GM23248 (cell line): ENCODE measurements around the gene NRBF2. TPM values are rescaled to one million over a fixed set of nuclear protein-coding genes. Genes with fewer than 3 reads are reported as not detected.

Experiments used
- DNase-seq: peaks from one replicate; pipeline ENCODE4 v3.0.0-alpha.2; 2015
- H2AFZ ChIP-seq: fragments of 200-600 bp; sonication (generic); 2 replicates; pipeline ENCODE4 v1.6.1; 2016; ENCODE audit warnings: antibody characterized with exemption
- H3F3A ChIP-seq: fragments of 200-600 bp; sonication (generic); 2 replicates; pipeline ENCODE4 v1.6.1; 2016; ENCODE audit warnings: mild to moderate bottlenecking, antibody characterized with exemption, mixed run types; ENCODE audit not compliant: insufficient read depth
- H3K27ac ChIP-seq: fragments of 200-600 bp; sonication (generic); 2 replicates; pipeline ENCODE4 v1.5.1; 2016; ENCODE audit warnings: mild to moderate bottlenecking
- H3K27me3 ChIP-seq: fragments of 200-600 bp; sonication (generic); replicated peaks from 2 replicates; pipeline ENCODE4 v1.6.1; 2016; ENCODE audit warnings: mild to moderate bottlenecking; ENCODE audit not compliant: insufficient read depth
- H3K36me3 ChIP-seq: fragments of 200-600 bp; sonication (generic); 2 replicates; pipeline ENCODE4 v1.6.1; 2016; ENCODE audit warnings: low read depth, mild to moderate bottlenecking
- H3K4me1 ChIP-seq: fragments of 200-600 bp; sonication (generic); 2 replicates; pipeline ENCODE4 v1.6.1; 2016; ENCODE audit warnings: mild to moderate bottlenecking; ENCODE audit not compliant: insufficient read depth
- H3K4me2 ChIP-seq: fragments of 200-600 bp; sonication (generic); one replicate; pipeline ENCODE4 v1.6.1; 2016; ENCODE audit warnings: mild to moderate bottlenecking; ENCODE audit not compliant: unreplicated experiment
- H3K4me3 ChIP-seq: fragments of 200-600 bp; sonication (generic); 2 replicates; pipeline ENCODE4 v1.5.1; 2016; ENCODE audit warnings: mild to moderate bottlenecking
- H3K79me2 ChIP-seq: fragments of 200-600 bp; sonication (generic); 2 replicates; pipeline ENCODE4 v1.6.1; 2016; ENCODE audit warnings: mild to moderate bottlenecking; ENCODE audit not compliant: insufficient read depth
- H3K9ac ChIP-seq: fragments of 200-600 bp; sonication (generic); 2 replicates; pipeline ENCODE4 v1.6.1; 2016; ENCODE audit warnings: mild to moderate bottlenecking
- H3K9me2 ChIP-seq: fragments of 200-600 bp; sonication (generic); 2 replicates; pipeline ENCODE4 v1.6.1; 2016; ENCODE audit warnings: mixed run types, mild to moderate bottlenecking, moderate library complexity; ENCODE audit not compliant: insufficient read depth
- H3K9me3 ChIP-seq: fragments of 200-600 bp; sonication (generic); one replicate; pipeline ENCODE4 v1.6.1; 2017; ENCODE audit warnings: low read depth
- H4K20me1 ChIP-seq: fragments of 200-600 bp; sonication (generic); 2 replicates; pipeline ENCODE4 v1.6.0; 2016; ENCODE audit not compliant: insufficient read depth
- EZH2 ChIP-seq: fragments of 200-600 bp; sonication (generic); IDR thresholded peaks from 2 replicates; pipeline ENCODE4 v1.6.1; 2018; ENCODE audit warnings: antibody characterized with exemption, mild to moderate bottlenecking; ENCODE audit not compliant: insufficient read depth, poor library complexity, severe bottlenecking
- EZH2phosphoT487 ChIP-seq: fragments of 200-600 bp; sonication (generic); IDR thresholded peaks from 2 replicates; pipeline ENCODE4 v1.6.1; 2018; ENCODE audit warnings: antibody characterized with exemption, moderate library complexity, mild to moderate bottlenecking, low read depth; ENCODE audit not compliant: insufficient read depth
- WGBS, 2 experiments: methylation state at CpG; one replicate each; pipeline ENCODE4 v1.1.6; 2015 to 2017; ENCODE audit warnings: low lambda C conversion rate in 2 of 2, low coverage in 1 of 2; ENCODE audit errors: missing lambda C conversion rate in 2 of 2; 5-methylcytosine and 5-hydroxymethylcytosine counted together
- in situ Hi-C: fragments of 300-500 bp; cut with MboI; formaldehyde crosslinking; loops from 2 replicates; pipeline ENCODE4 v1.15.0; 2020
- polyA plus RNA-seq: library from polyadenylated mRNA; unstranded; fragments of >200 nt; fragmentation: Nextera tagmentation; extraction: Ambion mirVana; gene quantifications from 2 replicates; pipeline ENCODE4 v1.2.1, GENCODE V29; 2016
- total RNA-seq: library from RNA; depleted of rRNA; stranded (reverse); fragments of >200 nt; shearing (Covaris generic); gene quantifications from 2 replicates; pipeline ENCODE4 v1.2.3, GENCODE V29; 2014

NRBF2 gene
- total and polyA plus RNA-seq, 2 experiments from 2014 or later, result 31.8 to 61.6 TPM

DNA sequence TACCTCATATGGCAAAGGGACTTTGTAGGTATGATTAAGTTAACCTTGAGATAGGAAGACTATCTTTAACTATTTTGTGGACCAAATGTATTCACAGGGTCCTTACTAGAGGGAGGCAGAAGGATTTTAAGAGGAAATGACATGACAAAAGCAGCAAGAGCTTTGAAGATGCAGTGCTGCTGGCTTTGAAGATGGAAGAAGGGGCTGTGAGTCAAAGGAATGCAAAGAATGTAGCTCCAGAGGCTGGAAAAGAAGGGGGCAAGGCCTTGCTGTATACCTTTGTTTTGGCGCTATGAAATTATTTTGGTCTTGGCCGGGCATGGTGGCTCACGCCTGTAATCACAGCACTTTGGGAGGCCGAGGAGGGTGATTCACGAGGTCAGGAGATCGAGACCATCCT, 3.2 kb upstream of the NRBF2 start:
- H3K27me3 ChIP-seq, result no peaks in the 10 kb centered on the region
- no peak overlapping the region for H3K9ac ChIP-seq
- H3K9me2 ChIP-seq, result no peaks in the 10 kb centered on the region
- TF ChIP-seq EZH2 (no peak), EZH2phosphoT487 (no peak)
- in situ Hi-C loops, result loop anchor here (25.0 kb wide), 1 partner anchor 868 kb away; the partner anchor contains the start of gene RTKN2
- DNase-seq, result no peak
- no peak overlapping the region for H3K27ac ChIP-seq
- no peaks in the 10 kb centered on the region for H3K36me3 ChIP-seq
- H3K4me1 ChIP-seq, result peaks cover 11% of the 10 kb centered on the region
- H3K79me2 ChIP-seq, result peaks cover 17% of the 10 kb centered on the region
- 79 to 81% methylated on average over 6 of the region's 6 CpGs for WGBS, 2 experiments
- H3F3A ChIP-seq, result peaks cover 10% of the 10 kb centered on the region; the same call in 1 of the 2 replicates
- H2AFZ ChIP-seq, result no peak overlapping the region
- no peaks in the 10 kb centered on the region for H3K9me3 ChIP-seq
- H3K4me2 ChIP-seq, result no peak overlapping the region
- no peaks in the 10 kb centered on the region for H4K20me1 ChIP-seq
- no peak overlapping the region for H3K4me3 ChIP-seq

DNA sequence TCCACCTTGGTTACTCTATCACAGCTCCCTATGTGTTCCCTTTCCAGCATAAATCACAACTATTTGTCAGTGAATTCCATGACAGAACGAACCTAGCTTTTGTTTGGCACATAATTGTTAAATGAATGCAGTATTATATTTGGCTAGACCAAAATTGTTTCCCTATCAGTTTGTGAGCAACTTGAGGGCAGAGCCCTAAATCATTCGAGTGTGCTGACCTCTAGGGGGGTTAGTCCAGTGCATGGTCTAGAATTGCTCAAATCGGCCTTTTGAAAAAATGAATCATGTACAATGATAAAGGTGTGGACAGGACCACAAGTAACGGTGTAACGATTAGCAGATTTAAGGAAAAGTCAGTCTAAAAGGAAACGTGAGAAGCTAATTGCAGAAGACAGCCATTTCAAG, 475 bp upstream of the NRBF2 start:
- 0 out of 2 replicates have a peak overlapping the region, but pooled peaks have one; percentile 7 for H3K9ac ChIP-seq
- H3K27me3 ChIP-seq, result no peaks in the 10 kb centered on the region
- peak overlapping the region; percentile 59 for H3K4me2 ChIP-seq
- H3K9me2 ChIP-seq, result no peaks in the 10 kb centered on the region
- peak overlapping the region; percentile 92 for H2AFZ ChIP-seq
- H3K27ac ChIP-seq, result peak overlapping the region; percentile 19; the same call in 1 of the 2 replicates
- TF ChIP-seq EZH2phosphoT487, result no peak
- no peak for TF ChIP-seq EZH2
- H3K4me3 ChIP-seq, result peak overlapping the region; percentile 91
- 52 to 54% methylated on average over 6 of the region's 6 CpGs for WGBS, 2 experiments
- in situ Hi-C loops, result loop anchor here (25.0 kb wide), 1 partner anchor 870 kb away; the partner anchor contains the start of gene RTKN2
- peaks cover 44% of the 10 kb centered on the region for H3K79me2 ChIP-seq
- H3F3A ChIP-seq, result peaks cover 10% of the 10 kb centered on the region; the same call in 1 of the 2 replicates
- DNase-seq, result no peak
- no peaks in the 10 kb centered on the region for H3K9me3 ChIP-seq
- peaks cover 6% of the 10 kb centered on the region; the same call in 1 of the 2 replicates for H4K20me1 ChIP-seq
- H3K36me3 ChIP-seq, result 0 out of 2 replicates have a peak, but pooled peaks cover 3% of the 10 kb centered on the region
- peaks cover 30% of the 10 kb centered on the region for H3K4me1 ChIP-seq

DNA sequence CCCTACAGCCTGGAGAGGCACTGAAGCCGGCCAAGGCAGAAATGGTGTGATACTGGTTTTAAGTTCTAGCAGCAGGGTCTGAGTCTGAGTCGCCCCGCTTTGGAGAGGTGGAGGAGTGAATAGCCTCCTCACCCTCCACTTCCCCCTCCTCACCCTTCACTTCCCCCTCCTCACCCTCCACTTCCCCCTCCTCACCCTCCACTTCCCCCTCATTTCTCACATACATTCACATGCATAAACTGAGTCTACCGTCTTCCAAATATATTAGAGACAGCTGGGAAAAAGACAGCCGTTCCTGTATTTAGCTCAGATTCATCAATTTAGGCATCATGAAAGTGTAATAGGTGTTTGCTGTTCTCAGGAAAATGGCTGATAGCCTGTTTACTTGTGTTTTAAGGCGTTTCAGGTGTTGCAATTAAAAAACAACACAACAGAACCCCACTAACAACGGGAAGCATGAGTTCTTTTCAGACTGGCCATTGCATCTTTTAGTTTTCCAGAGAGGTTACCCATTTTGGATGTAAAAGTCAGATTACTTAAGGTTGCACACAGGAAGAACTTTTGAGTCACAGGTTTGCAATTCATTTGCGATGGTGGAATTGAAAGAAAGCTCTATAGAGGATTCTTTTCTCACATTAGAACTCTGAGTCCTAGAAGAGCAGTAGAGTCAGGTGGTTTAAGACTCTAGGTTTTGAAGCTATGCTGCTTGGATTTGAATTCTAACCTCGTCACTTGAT, 861 bp downstream of the NRBF2 start:
- H3K9me2 ChIP-seq, result no peaks in the 10 kb centered on the region
- peak overlapping the region; percentile 71 for H2AFZ ChIP-seq
- no peaks in the 10 kb centered on the region for H3K9me3 ChIP-seq
- H3K27ac ChIP-seq, result peak overlapping the region; percentile 96
- H3K4me3 ChIP-seq, result peak overlapping the region; percentile 91
- H3K79me2 ChIP-seq, result peaks cover 58% of the 10 kb centered on the region
- peak; percentile 77 for DNase-seq
- in situ Hi-C loops, result loop anchor here (25.0 kb wide), 1 partner anchor 872 kb away; the partner anchor contains the start of gene RTKN2
- H3K36me3 ChIP-seq, result 0 out of 2 replicates have a peak, but pooled peaks cover 3% of the 10 kb centered on the region
- no peak for TF ChIP-seq EZH2phosphoT487
- TF ChIP-seq EZH2, result no peak
- H3K27me3 ChIP-seq, result no peaks in the 10 kb centered on the region
- H3K4me2 ChIP-seq, result peak overlapping the region; percentile 93
- WGBS, 2 experiments, result 6 to 8% methylated on average over 9 of the region's 9 CpGs
- H3K9ac ChIP-seq, result peak overlapping the region; percentile 99
- peaks cover 10% of the 10 kb centered on the region; the same call in 1 of the 2 replicates for H3F3A ChIP-seq
- H4K20me1 ChIP-seq, result peaks cover 6% of the 10 kb centered on the region; the same call in 1 of the 2 replicates
- peaks cover 25% of the 10 kb centered on the region for H3K4me1 ChIP-seq

DNA sequence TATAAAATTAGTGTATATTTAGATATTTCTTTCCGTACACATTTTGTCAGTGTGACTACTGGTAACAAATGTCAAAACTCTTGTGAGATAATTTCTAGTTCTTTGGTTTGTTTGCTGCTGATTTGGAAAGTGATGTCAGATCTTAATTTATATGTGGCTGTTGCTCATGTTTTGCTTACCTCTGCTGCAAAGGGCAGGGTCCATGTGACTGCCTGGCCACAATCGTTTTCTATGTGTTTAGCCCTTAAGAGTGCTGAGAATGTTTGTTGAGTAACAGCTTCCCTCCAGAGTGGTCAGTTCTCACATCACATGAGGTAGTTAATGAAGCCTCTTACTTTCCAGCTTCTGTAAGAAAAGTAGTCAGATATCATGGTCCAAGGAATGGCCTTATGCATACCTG, 4.2 kb downstream of the NRBF2 start:
- H3K27ac ChIP-seq, result no peak overlapping the region; the same call in 1 of the 2 replicates

More for the DNA sequence above, 4.2 kb downstream of the NRBF2 start:
- Histone ChIP-seq H3F3A (peaks cover 10% of the 10 kb centered on the region; the same call in 1 of the 2 replicates), H2AFZ (no peak overlapping the region), H3K4me1 (peaks cover 25% of the 10 kb centered on the region), H3K9me2 (no peaks in the 10 kb centered on the region), H3K9ac (no peak overlapping the region), H4K20me1 (peaks cover 25% of the 10 kb centered on the region), H3K36me3 (0 out of 2 replicates have a peak, but pooled peaks cover 3% of the 10 kb centered on the region), H3K4me3 (no peak overlapping the region), H3K27me3 (no peaks in the 10 kb centered on the region), H3K9me3 (no peaks in the 10 kb centered on the region), H3K4me2 (no peak overlapping the region), H3K79me2 (peaks cover 91% of the 10 kb centered on the region)
- in situ Hi-C loops, result loop anchor here (25.0 kb wide), 1 partner anchor 875 kb away; the partner anchor contains the start of gene RTKN2
- TF ChIP-seq EZH2phosphoT487 (no peak), EZH2 (no peak)
- DNase-seq, result peak; percentile 58
- WGBS, 2 experiments, result 71 to 87% methylated on average over 2 of the region's 2 CpGs
